HG03108 (cell line): ENCODE measurements around the gene ALDH1L2.
"Not testable (repeated sequence)": the region's sequence is repeated elsewhere in the genome, so short reads cannot be mapped to it uniquely, and the experiment has no call there.

Experiments used
- ATAC-seq: cut with Tn5 transposase; IDR thresholded peaks from one replicate; pipeline ENCODE4 v1.9.1; 2021; ENCODE audit warnings: moderate library complexity; ENCODE audit not compliant: unreplicated experiment

ALDH1L2 gene

DNA sequence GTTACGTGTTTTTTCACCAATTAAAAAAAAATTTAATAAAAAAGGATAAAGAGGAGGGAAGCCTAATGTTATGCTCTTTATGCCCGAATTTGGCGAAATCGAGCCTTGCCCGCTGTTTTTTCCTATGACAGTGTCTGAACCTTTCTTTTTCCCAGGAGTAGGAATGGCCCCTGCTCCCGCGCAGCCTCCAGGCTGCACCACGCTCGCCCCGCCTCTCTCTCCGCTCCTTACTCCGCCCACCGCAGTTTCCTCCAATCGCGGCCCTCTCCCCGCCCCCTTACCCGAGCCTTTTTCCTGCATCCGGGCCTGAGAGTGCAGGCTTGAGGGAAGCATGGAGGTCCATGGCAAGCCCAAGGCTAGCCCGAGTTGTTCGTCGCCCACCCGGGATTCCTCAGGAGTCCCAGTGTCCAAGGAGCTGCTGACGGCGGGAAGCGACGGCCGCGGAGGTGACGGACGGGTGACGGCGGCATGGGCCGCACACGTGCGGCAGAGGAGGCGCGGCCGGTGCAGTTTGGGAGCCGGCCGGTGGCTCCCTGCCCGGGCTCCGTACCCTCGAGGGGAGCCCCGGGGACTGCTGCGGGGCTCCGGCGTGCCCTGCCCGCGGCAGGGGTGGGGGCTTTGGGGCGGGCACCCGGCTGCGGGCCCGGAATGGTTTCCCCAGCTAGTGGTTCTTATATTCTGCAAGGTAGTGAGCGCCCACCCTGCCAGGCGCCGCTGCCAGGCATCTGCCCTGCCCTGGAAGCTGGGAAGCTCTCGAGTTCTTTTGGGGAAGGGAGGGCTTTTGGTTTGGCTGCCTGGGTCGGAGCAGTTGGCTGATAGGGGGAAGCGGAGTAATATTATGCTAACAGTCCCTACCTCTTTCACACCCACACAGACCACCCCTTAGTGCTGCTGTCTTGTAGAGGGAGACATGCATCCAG is 98.0 kb downstream of the ALDH1L2 start, which contains the start of gene NOPCHAP1:
TSS of gene NOPCHAP1 (plus strand) at position 295 of the 920 bp plus-strand sequence. CDS start at position 332, 37 bp downstream.
- ATAC-seq: peak; percentile 95

DNA sequence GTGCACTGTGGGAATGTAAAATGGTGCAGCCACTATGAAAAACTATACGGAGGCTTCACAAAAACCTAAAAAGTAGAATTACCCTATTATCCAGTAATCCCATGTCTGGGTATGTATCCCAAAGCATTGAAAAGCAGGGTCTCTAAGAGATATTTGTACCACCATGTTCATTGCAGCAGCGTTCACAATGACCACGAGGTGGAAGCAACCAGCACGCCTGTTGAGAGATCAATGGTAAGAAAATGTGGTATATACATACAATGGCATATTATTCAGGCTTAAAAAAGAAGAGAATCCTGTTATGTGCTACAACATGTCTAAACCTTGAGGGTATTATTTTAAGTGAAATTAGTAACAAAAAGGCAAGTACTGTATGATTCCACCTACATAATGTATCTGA is 99.1 kb downstream of the ALDH1L2 start:
- no peak for ATAC-seq

DNA sequence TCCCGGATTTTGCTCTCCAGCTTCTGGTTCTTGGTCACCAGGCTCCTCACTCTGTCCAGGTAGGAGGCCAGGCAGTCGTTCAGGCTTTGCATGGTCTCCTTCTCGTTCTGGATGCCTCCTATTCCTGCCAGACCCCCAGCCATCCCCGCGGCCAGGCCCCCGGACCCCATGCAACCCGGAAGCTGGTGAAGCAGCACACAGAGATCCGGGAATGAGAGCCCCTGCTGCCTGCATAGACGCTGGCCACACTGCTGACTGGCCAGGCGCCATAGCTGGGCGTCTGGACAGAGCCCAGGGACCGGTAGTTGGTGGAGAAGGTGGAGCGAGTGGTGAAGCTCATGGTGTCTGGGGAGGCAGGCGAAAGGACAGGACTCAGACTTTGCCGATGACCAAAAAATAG is 106.6 kb downstream of the ALDH1L2 start:
- not testable (repeated sequence) for ATAC-seq

DNA sequence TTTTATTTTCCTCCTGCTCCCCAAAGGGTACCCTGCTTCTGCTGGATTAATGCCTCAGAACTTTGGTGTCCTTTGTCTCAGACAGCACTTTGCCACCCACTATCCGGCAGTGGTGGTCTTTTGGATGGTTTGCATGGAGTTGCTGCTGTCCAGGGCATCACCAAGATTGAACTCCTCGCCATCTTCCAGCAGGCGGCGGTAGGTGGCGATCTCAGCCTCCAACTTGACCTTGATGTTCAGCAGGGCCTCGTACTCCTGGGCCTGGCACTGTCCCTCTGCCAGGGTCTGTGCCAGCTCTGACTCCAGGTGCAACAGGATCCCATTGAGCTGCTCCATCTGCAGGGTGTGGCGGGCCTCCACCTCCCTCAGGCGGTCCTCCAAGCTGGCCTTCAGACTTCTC is 107.6 kb downstream of the ALDH1L2 start:
- ATAC-seq: no peak

DNA sequence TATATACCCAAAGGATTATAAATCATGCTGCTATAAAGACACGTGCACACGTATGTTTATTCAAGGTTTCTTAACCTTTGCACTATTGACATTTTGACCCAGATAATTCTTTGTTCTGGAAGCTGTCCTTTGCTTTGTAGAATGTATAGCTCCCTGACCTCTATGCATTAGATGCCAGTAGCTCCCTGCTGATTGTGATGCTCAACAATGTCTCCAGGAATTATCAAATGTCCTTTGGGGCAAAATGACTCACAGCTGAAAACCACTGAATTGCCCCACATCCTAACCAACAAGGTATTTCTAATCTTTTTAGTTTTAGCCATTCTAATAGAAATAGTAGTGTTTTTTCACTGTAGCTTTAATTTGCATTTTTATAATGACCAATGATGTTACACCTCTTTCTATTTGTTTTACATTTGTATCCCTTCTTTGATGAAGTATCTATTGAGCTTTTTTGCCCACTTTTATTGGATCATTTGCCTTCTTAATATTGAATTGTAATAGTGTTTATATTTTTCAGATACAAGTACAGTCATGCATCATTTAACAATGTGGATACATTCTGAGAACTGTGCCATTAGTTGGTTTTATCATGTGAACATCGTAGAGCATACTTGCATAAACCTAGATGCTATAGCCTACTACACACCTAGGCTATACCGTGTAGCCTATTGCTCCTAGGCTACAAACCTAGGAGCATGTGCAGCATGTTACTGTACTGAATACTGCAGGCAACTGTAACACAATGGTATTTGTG is 108.5 kb downstream of the ALDH1L2 start:
- ATAC-seq: no peak

DNA sequence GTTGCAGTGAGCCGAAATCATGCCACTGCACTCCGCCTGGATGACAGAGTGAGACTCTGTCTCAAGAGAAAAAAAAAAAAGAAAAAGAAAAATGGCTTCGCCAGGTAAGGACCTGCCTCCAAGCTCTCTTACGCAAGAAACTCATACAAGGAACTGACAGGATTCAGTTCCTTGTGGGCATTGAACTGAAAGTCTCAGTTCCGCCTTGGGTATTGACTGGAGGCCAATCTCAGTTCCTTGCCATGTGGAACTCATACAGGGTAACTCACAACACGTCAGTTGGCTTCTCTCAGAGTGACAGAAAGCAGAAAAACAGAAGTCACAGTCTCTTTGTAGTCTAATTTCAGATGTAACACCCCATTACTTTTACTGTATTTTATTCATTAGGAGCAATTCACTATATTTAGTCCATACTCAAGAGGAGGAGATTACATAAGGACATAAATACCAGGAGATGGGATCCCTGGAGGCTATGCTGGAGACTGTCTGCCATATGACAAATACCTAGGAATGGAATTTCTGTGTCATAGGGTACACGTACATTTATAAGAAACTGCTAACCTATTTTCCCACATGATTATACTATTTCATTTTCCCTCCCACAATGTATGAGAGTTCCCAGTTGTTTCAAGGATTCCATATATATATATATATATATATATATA is 109.5 kb downstream of the ALDH1L2 start:
- peak; percentile 98 for ATAC-seq

DNA sequence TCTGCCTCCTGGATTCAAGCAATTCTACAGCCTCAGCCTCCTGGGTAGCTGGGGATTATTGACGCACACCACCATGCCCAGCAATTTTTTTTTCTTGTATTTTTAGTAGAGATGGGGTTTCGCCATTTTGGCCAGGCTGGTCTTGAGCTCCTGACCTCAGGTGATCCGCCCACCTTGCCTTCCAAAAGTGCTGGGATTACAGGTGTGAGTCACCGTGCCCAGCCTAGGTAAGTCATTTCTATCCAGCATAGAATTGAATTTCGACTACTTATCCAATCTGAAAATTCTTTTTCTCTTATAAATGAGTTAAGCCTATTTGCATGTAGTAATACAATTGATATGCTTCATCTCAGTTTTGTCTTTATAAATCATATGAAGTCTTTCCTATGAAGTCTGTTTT is 111.0 kb downstream of the ALDH1L2 start:
- ATAC-seq: no peak

DNA sequence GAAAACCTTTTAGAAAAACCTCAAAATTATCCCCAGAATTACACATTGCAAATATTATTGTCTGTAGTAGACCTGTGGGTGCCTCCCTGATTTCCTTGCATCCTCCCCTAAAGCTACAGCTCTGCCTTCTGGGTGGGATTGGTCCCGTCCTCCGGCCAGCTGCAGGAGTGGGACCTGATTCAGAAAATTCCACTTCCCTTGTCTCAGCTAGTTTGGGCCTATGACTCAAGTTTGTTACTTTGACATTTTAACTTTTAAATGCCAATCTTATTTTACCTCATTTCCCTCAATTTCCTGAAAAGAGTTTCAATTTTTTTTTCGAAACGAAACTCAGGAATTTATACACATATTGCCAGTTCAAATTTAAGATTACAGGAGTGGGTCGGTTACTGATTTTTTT is 113.0 kb downstream of the ALDH1L2 start:
- ATAC-seq: no peak
